SK-N-DZ (cell line): ENCODE measurements around the gene NSMCE1.
"Not testable (repeated sequence)": the region's sequence is repeated elsewhere in the genome, so short reads cannot be mapped to it uniquely, and the experiment has no call there.

Experiments
- DNase-seq: peaks from one replicate; pipeline ENCODE4 v3.0.0-alpha.2; 2015; ENCODE audit warnings: low spot score

Gene NSMCE1

GRCh38 chr16:27303256-27304100 lies 34.9 kb upstream of the NSMCE1 start:
- no peak for DNase-seq

GRCh38 chr16:27302126-27302525 lies 33.6 kb upstream of the NSMCE1 start:
- no peak for DNase-seq

- no peak for DNase-seq
These were observed 32.8 kb upstream of the NSMCE1 start for GRCh38 chr16:27301236-27301861.

DNA sequence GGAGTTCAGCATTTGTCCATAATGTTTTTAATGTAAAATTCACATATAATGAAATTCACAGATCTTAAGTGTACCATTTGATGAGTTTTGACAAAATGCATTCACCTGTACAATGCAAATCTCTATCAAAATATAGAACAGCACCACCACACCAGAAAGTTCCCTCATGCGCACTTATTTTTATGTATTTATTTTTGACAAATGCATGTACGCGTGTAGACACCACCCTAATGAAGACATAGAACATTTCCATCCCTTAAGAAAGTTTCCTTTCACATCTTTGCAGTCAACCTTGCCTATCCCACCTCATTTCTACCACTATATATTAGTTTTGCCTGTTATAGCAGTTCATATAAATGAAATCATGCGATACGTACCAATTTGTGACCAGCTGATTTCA lies 29.6 kb upstream of the NSMCE1 start:
- DNase-seq, result no peak

DNA sequence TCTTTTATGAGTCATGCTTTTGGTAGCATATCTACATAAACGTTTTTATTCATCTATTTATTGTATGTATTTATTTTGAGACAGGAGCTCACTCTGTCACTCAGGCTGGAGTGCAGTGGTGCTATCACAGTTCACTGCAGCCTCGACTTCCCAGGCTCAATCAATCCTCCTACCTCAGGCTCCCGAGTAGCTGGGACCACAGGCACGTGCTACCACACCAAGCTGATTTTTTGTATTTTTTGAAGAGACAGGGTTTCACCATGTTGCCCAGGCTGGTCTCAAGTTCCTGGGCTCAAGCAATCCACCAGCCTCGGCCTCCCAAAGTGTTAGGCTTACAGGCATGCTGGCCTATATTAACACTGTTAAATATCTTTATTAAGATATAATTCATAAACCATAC lies 24.8 kb upstream of the NSMCE1 start:
- no peak for DNase-seq

DNA sequence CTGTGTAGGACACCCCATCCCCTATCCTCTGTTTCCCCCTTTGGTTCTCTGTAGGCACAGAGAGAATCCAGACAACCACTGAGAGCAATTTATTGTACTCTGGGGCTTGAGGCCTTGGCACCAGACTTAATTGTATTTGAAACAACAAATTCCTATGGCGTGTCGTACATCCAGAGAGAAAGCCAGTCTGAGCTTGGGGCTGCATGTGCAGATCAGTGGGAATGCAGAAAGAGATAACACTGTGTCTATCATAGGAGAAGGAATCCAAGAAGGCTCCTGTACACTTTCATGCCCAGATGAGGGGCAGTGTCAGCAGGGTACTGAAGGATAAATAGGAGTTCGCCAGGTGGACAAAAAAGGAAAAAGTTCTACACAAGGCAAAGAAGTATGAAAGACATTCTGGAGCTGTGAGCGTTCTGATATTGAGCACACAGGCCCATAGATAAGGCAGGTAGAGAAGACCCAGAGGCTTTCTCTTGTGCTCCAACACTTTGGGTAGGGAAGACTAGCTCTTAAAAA lies 23.2 kb upstream of the NSMCE1 start:
- DNase-seq, result no peak

- no peak for DNase-seq
These were observed 22.5 kb upstream of the NSMCE1 start for GRCh38 chr16:27291106-27291505.

- no peak for DNase-seq
These were observed 22.0 kb upstream of the NSMCE1 start for GRCh38 chr16:27290562-27290961.

DNA sequence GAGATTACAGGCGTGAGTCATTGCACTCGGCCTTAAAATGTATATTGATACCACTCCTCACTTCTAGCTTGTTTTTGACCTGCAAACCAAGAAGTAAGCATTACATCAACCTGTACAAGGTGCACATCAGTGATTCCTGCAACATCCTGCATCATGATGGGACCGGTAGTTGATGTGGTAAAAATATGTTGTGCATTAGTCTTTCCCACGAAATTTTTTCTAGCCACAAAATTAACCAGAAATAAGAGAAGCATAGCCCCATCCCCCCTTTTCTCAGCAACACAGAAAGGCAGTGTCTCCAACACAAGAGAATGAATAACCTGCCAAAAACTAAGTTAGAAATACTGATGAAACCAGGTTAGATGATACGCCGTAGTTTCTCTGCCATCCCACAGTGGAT lies 21.1 kb upstream of the NSMCE1 start:
- no peak for DNase-seq

DNA sequence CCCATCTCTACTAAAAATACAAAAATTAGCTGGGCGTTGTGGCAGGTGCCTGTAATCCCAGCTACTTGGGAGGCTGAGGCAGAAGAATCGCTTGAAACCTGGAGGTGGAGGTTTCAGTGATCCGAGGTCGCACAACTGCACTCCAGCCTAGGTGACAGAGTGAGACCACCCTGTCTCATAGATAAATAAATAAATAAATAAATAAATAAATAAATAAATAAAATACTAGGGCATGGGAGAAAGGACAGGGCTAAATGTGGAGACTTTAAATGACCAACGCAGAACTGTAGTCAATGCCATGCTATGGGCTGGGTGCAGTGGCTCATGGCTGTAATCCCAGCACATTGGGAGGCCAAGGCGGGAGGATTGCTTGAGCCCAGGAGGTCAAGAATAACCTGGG lies 19.7 kb upstream of the NSMCE1 start:
- not testable (repeated sequence) for DNase-seq

DNA sequence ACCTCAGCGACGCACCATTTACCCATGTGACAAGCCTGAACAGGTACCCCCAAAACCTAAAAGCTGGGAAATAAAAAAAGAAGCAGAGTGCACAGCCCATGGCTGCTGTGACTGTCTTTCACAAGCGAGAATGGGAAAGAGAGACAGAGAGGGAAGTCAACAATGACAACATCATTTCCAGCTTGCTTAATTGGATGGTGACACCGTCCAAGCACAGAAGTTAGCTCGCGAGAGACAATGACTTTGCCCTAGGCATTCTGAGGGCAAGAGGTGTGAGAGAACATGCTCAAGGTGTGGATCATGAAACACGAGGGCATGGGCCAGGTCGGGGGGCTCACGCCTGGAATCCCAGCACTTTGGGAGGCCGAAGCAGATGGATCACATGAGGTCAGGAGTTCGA lies 19.3 kb upstream of the NSMCE1 start:
- DNase-seq, result no peak

GRCh38 chr16:27287051-27287811 lies 18.7 kb upstream of the NSMCE1 start:
- no peak for DNase-seq

DNA sequence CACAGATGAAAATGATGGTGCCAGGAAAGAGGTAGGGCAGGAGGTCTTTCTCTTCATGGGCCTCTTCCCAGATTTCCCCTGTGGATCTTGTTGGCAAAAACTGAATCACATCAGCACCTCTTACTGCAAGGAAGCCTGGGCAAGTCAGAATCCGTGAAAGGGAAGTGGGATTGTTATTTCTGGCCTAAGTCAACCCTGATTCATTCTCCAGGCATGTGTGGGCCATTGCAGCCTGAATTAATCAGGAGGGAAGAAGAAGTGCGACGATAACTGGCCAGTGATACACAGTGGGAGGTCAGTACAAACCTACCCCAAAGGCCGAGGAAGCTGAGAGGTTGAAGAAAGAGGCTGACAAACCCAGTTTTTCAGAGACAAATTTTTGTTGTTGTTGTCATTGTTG lies 17.9 kb upstream of the NSMCE1 start:
- no peak for DNase-seq

- no peak for DNase-seq
These were observed 17.2 kb upstream of the NSMCE1 start for GRCh38 chr16:27285676-27286196.

- no peak for DNase-seq
These were observed 16.5 kb upstream of the NSMCE1 start for GRCh38 chr16:27284865-27285675.

DNA sequence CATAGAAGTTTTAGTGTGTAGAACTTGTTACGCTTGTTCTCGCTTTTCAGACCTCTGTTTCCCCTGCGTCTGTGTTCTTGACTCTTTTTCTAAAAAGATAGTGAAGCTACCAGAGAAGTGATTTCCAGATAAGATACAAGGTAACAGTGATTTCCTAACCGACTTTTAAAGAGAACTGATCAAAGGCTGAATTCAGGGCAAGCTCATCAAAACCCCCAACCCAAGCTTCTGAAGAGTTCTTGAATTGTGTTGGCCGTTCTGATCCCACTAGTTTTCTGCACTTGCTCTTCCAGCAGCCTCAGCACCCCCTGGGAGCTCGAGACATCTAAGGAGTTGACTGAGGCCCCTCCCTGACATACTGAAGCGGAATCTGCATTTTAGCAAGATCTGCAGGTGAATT lies 12.7 kb upstream of the NSMCE1 start:
- no peak for DNase-seq

DNA sequence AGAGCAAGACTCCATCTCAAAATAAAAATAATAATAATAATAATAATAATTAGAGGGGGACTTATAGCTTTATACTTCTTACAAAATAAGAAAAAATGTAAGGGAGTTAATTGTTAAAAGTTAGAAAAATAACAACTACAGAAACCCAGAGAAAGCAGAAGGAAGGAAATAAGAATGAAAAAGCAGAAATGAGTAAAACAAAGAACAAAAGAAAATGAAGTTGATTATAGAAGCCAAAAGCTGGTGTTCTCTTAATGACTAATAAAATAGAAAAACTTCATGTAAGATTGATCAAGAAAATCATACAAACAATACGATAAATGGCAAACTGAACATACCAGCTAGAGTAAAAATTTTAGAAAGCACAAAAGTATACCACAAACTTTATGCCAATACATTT lies 6.8 kb upstream of the NSMCE1 start:
- DNase-seq, result no peak

DNA sequence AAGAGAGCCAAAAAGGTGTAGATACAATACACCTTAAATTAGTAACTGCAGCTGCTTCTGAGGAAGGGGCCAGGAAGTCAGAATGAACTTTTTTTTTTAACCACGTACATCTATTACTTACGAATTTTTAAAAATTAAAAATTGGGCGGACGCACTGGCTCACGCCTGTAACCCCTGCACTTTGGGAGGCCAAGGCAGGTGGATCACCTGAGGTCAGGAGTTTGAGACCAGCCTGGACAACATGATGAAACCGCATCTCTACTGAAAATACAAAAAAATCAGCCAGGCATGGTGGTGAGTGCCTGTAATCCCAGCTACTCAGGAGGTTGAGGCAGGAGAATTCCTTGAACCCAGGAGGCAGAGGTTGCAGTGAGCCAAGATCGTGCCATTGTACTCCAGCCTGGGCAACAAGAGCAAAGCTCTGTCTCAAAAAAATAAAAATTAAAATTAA lies 5.9 kb upstream of the NSMCE1 start:
- DNase-seq, result not testable (repeated sequence)

GRCh38 chr16:27273670-27274423 lies 5.3 kb upstream of the NSMCE1 start:
- no peak for DNase-seq

DNA sequence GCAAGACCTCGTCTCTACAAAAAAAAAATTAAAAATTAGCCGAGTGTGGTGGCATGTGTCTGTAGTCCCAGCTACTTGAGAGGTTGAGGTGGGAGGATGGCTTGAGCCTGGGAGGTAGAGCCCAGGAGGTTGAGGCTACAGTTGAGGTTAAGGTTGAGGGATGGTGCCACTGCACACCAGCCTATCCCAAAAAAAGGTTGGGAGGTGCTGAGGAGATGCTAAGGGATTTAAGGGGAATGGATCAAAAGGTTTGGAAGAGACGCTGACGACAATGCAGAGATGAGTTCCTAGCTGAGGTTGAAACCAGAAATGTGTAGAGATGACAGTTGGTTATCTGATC lies 4.7 kb upstream of the NSMCE1 start:
- no peak for DNase-seq
